ENCODE measurements around the gene ZIM2.

ZIM2 gene

GRCh38 chr19:56808717-56809392 is 31.7 kb downstream of the ZIM2 start:
- no peak overlapping the region for H3K9ac ChIP-seq (ENCODE audit: low read depth, low read length)
- H3K4me1 ChIP-seq (ENCODE audit: insufficient read depth, low read length) = no peaks in the 10 kb centered on the region
- H3K36me3 ChIP-seq (ENCODE audit: insufficient read depth, low read length) = no peaks in the 10 kb centered on the region
- no peaks in the 10 kb centered on the region for H3K9me3 ChIP-seq (ENCODE audit: control insufficient read depth, insufficient read depth, low read length)

GRCh38 chr19:56806639-56807038 is 33.9 kb downstream of the ZIM2 start:
- Histone ChIP-seq H3K9ac (ENCODE audit: low read depth, low read length) (no peak overlapping the region), H3K36me3 (ENCODE audit: insufficient read depth, low read length) (no peaks in the 10 kb centered on the region), H3K9me3 (ENCODE audit: control insufficient read depth, insufficient read depth, low read length) (peaks cover 3% of the 10 kb centered on the region), H3K4me1 (ENCODE audit: insufficient read depth, low read length) (no peaks in the 10 kb centered on the region)

- Histone ChIP-seq H3K4me1 (ENCODE audit: insufficient read depth, low read length) (no peaks in the 10 kb centered on the region), H3K36me3 (ENCODE audit: insufficient read depth, low read length) (no peaks in the 10 kb centered on the region), H3K9ac (ENCODE audit: low read depth, low read length) (no peak overlapping the region), H3K9me3 (ENCODE audit: control insufficient read depth, insufficient read depth, low read length) (no peaks in the 10 kb centered on the region)
Observed at GRCh38 chr19:56778351-56778750, 62.2 kb downstream of the ZIM2 start.

GRCh38 chr19:56769650-56770049 is 70.9 kb downstream of the ZIM2 start:
- H3K9me3 ChIP-seq (ENCODE audit: control insufficient read depth, insufficient read depth, low read length) = no peaks in the 10 kb centered on the region
- H3K4me1 ChIP-seq (ENCODE audit: insufficient read depth, low read length) = no peaks in the 10 kb centered on the region
- H3K36me3 ChIP-seq (ENCODE audit: insufficient read depth, low read length) = no peaks in the 10 kb centered on the region
- no peak overlapping the region for H3K9ac ChIP-seq (ENCODE audit: low read depth, low read length)

- Histone ChIP-seq H3K36me3 (ENCODE audit: insufficient read depth, low read length) (no peaks in the 10 kb centered on the region), H3K4me1 (ENCODE audit: insufficient read depth, low read length) (no peaks in the 10 kb centered on the region), H3K9ac (ENCODE audit: low read depth, low read length) (no peak overlapping the region)
Observed at GRCh38 chr19:56765137-56765536, 75.4 kb downstream of the ZIM2 start.

GRCh38 chr19:56764196-56764695 is 76.3 kb downstream of the ZIM2 start:
- no peaks in the 10 kb centered on the region; the same call in 1 of the 2 replicates for H3K9me3 ChIP-seq (ENCODE audit: control insufficient read depth, insufficient read depth, low read length)
- H3K4me1 ChIP-seq (ENCODE audit: insufficient read depth, low read length) = no peaks in the 10 kb centered on the region
- no peaks in the 10 kb centered on the region for H3K36me3 ChIP-seq (ENCODE audit: insufficient read depth, low read length)
- H3K9ac ChIP-seq (ENCODE audit: low read depth, low read length) = no peak overlapping the region

More at GRCh38 chr19:56765137-56765536, 75.4 kb downstream of the ZIM2 start:
- H3K9me3 ChIP-seq (ENCODE audit: control insufficient read depth, insufficient read depth, low read length) = no peaks in the 10 kb centered on the region; the same call in 1 of the 2 replicates

- Histone ChIP-seq H3K9ac (ENCODE audit: low read depth, low read length) (no peak overlapping the region), H3K9me3 (ENCODE audit: control insufficient read depth, insufficient read depth, low read length) (peaks cover 3% of the 10 kb centered on the region), H3K4me1 (ENCODE audit: insufficient read depth, low read length) (no peaks in the 10 kb centered on the region), H3K36me3 (ENCODE audit: insufficient read depth, low read length) (no peaks in the 10 kb centered on the region)
Observed at GRCh38 chr19:56760842-56761241, 79.7 kb downstream of the ZIM2 start.

- Histone ChIP-seq H3K9me3 (ENCODE audit: control insufficient read depth, insufficient read depth, low read length) (peaks cover 3% of the 10 kb centered on the region), H3K9ac (ENCODE audit: low read depth, low read length) (no peak overlapping the region), H3K36me3 (ENCODE audit: insufficient read depth, low read length) (no peaks in the 10 kb centered on the region), H3K4me1 (ENCODE audit: insufficient read depth, low read length) (no peaks in the 10 kb centered on the region)
Observed at GRCh38 chr19:56759531-56759930, 81.0 kb downstream of the ZIM2 start.

GRCh38 chr19:56751078-56751489 is 89.4 kb downstream of the ZIM2 start:
- Histone ChIP-seq H3K9me3 (ENCODE audit: control insufficient read depth, insufficient read depth, low read length) (0 out of 2 replicates have a peak, but pooled peaks cover 4% of the 10 kb centered on the region), H3K4me1 (ENCODE audit: insufficient read depth, low read length) (no peaks in the 10 kb centered on the region), H3K9ac (ENCODE audit: low read depth, low read length) (no peak overlapping the region), H3K36me3 (ENCODE audit: insufficient read depth, low read length) (no peaks in the 10 kb centered on the region)

GRCh38 chr19:56750658-56751057 is 89.9 kb downstream of the ZIM2 start:
- H3K4me1 ChIP-seq (ENCODE audit: insufficient read depth, low read length) = no peaks in the 10 kb centered on the region
- H3K9ac ChIP-seq (ENCODE audit: low read depth, low read length) = no peak overlapping the region
- H3K36me3 ChIP-seq (ENCODE audit: insufficient read depth, low read length) = no peaks in the 10 kb centered on the region
- 0 out of 2 replicates have a peak, but pooled peaks cover 4% of the 10 kb centered on the region for H3K9me3 ChIP-seq (ENCODE audit: control insufficient read depth, insufficient read depth, low read length)

- H3K9me3 ChIP-seq (ENCODE audit: control insufficient read depth, insufficient read depth, low read length) = 0 out of 2 replicates have a peak, but pooled peaks cover 4% of the 10 kb centered on the region
- H3K9ac ChIP-seq (ENCODE audit: low read depth, low read length) = no peak overlapping the region
- no peaks in the 10 kb centered on the region for H3K4me1 ChIP-seq (ENCODE audit: insufficient read depth, low read length)
- no peaks in the 10 kb centered on the region for H3K36me3 ChIP-seq (ENCODE audit: insufficient read depth, low read length)
Observed at GRCh38 chr19:56748378-56748777, 92.1 kb downstream of the ZIM2 start.

- H3K9me3 ChIP-seq (ENCODE audit: control insufficient read depth, insufficient read depth, low read length) = 0 out of 2 replicates have a peak, but pooled peaks cover 4% of the 10 kb centered on the region
- H3K36me3 ChIP-seq (ENCODE audit: insufficient read depth, low read length) = no peaks in the 10 kb centered on the region
- H3K4me1 ChIP-seq (ENCODE audit: insufficient read depth, low read length) = no peaks in the 10 kb centered on the region
- no peak overlapping the region for H3K9ac ChIP-seq (ENCODE audit: low read depth, low read length)
Observed at GRCh38 chr19:56746367-56746766, 94.2 kb downstream of the ZIM2 start.

- Histone ChIP-seq H3K9ac (ENCODE audit: low read depth, low read length) (no peak overlapping the region), H3K36me3 (ENCODE audit: insufficient read depth, low read length) (no peaks in the 10 kb centered on the region), H3K9me3 (ENCODE audit: control insufficient read depth, insufficient read depth, low read length) (no peaks in the 10 kb centered on the region), H3K4me1 (ENCODE audit: insufficient read depth, low read length) (no peaks in the 10 kb centered on the region)
Observed at GRCh38 chr19:56740501-56740900, 100.0 kb downstream of the ZIM2 start.

GRCh38 chr19:56736571-56736970 is 104.0 kb downstream of the ZIM2 start:
- no peaks in the 10 kb centered on the region for H3K9me3 ChIP-seq (ENCODE audit: control insufficient read depth, insufficient read depth, low read length)
- no peaks in the 10 kb centered on the region for H3K4me1 ChIP-seq (ENCODE audit: insufficient read depth, low read length)
- H3K36me3 ChIP-seq (ENCODE audit: insufficient read depth, low read length) = no peaks in the 10 kb centered on the region
- H3K9ac ChIP-seq (ENCODE audit: low read depth, low read length) = no peak overlapping the region

GRCh38 chr19:56732976-56733375 is 107.5 kb downstream of the ZIM2 start:
- Histone ChIP-seq H3K36me3 (ENCODE audit: insufficient read depth, low read length) (no peaks in the 10 kb centered on the region), H3K4me1 (ENCODE audit: insufficient read depth, low read length) (no peaks in the 10 kb centered on the region), H3K9ac (ENCODE audit: low read depth, low read length) (no peak overlapping the region), H3K9me3 (ENCODE audit: control insufficient read depth, insufficient read depth, low read length) (no peaks in the 10 kb centered on the region)
